Suppressor macrophage treated with lipopolysaccharide for 1 hour (primary cell): Measurements from ENCODE around the gene CBFA2T2.
A peak's percentile ranks its signal among the peaks of the same experiment; 100 is the strongest.

Experiments
- DNase-seq, 3 donors: peaks; one replicate each; pipeline ENCODE4 v3.0.0-alpha.2; 2020 to 2022

The CBFA2T2 gene

DNA sequence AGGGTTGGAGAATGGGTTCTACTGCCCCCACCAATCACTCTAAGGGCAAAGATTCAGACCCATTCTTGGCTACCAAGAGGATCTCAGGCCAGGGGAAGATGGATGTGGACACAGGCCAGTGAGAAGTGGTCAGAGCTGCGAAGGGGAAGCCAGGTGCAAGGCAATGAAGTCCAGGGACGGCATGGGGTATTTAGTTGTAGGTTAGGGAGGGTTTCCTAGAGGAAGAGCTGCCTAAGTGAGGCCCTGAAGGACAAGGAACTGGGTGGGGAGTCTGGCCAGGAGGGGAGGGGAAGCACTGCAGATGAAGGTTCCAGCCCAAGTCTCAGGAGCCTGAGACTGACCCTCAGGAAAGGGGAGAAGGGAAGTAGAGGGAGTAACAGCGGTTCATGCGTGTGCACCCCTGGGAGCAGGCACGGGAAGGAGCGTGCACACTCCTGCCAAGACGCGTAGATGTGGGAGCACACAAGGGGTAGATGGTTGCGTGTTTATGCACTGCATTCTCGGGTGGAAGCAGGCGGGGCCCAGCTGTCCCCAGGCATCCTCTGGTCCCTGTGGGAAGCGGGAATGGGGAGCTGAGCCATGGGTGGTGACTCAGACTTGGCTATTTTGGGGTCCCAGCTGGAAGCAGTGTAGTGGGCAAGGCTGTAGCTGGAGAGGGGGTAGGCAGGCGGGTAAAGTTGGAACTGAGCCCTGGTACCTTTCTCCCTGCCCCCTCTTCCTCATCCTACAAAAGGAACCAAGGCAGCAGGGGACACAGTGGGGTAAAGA is 180.2 kb downstream of the CBFA2T2 start:
- DNase-seq, result no peak

DNA sequence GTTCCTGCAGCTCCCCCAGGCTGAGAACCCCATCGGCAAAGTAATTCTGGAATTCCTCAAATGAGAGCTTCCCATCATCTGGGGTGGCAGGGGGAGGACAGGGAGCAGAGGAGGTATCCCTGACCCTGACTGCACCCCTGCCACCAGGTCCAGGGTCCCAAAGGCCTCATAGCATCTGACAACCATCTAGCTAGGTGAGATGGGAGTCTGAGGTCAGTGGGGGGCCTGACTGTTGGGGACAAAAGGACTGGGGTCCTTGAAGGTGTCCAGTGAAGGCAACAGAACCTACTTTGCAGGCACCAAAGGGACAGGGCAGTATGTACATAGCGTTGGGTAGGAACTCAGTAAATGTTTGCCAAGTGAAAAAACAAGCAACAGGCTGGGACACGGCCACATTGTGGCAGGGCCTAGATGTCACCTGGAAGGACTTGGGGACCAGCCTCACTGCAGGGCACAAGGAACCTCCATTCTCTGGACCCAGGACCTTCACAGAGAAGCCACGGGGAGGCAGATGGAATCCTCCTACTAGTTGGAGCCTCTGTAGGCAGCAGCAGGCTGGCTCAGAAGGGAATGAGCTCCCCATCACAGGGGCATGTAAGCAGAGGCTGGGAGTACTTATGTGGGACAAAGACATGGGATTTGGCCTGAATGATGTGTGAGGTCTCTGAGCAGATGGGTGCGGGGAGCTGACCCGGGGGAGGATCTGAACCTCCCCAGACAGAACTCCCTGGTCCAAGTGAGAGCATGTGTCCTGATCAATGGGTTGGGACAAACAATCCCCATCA is 181.0 kb downstream of the CBFA2T2 start:
- no peak for DNase-seq

DNA sequence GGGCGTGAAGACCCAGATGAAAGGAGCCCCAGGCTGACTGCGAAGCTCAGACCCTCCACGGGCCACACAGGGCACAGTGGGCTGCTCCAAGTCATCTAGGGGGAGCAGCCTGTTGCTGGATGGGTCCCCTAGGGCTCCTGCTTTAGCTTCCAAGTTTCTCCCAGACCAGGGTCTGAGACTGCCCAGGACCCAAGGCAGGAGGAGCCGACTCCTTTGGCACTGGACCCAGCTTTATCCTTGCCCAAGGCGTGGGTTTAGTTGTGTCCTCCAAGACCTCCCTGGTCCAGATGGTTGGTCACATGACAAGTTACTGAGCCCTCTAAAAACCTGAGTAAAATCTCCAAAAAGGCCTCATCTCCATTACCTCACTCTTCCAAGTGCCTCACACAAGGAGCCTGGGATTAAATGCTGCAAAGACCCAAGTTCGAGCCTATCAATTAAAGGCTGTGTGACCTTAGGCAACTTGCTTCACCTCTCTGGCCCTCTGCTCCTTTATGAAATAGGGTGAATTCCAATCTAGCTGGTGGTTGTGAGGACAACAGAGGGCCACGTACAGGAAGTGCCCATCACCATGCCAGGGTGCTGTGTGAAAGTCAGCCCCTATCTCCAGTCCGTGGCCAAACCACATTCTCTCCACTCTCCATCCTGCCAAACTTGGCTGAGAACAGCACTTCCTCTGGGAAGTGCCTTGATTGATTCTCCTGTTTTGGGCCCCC is 181.8 kb downstream of the CBFA2T2 start:
- DNase-seq, result no peak

DNA sequence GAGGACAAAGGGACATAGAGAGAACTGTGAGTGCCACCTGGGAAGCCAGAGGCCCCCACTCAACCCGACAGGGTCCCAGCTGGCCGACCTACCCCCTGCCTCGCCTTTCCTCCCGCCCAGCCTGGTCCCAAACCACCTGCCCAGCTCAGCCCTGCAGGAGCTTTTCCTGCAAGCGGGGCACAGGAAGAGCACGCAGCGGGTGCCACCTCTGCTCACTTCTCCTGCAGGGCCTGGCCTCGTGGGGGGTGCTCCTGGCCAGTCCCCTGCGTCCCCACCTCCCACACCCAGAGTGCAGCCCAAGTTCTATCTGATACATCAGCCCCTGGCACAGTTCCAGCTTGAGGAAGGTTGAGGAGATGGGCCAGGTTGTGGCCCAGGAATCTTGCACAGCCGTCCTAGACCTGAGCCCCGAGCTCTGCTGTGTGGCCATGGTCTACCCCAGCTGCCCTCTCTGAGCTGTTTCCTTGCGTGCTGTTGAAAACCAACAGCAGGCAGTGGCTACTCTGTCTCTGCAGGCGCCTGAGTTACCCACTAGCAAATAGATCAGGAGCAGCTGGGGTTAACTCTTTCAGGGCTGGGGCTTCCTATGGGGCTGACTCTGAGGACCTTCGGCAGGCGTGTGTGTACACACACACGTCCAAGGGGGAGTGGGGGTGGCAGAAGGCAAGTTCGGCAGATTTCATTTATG is 182.7 kb downstream of the CBFA2T2 start:
- no peak for DNase-seq

DNA sequence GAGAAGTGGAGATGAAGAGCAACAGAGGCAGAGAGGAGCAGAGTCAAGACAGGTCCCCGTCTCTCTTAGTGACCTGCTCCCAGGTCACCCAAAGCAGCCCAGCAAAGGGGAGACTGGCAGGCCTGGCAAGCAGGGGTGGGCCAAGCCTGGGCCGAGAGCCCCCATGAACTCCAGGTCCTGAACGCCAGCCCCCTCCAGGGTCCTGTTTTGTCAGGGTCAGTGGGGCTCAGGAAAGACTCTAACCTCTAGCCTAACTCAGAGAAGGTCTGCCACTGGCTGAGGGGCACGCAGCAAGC is 183.2 kb downstream of the CBFA2T2 start:
- DNase-seq, result no peak

DNA sequence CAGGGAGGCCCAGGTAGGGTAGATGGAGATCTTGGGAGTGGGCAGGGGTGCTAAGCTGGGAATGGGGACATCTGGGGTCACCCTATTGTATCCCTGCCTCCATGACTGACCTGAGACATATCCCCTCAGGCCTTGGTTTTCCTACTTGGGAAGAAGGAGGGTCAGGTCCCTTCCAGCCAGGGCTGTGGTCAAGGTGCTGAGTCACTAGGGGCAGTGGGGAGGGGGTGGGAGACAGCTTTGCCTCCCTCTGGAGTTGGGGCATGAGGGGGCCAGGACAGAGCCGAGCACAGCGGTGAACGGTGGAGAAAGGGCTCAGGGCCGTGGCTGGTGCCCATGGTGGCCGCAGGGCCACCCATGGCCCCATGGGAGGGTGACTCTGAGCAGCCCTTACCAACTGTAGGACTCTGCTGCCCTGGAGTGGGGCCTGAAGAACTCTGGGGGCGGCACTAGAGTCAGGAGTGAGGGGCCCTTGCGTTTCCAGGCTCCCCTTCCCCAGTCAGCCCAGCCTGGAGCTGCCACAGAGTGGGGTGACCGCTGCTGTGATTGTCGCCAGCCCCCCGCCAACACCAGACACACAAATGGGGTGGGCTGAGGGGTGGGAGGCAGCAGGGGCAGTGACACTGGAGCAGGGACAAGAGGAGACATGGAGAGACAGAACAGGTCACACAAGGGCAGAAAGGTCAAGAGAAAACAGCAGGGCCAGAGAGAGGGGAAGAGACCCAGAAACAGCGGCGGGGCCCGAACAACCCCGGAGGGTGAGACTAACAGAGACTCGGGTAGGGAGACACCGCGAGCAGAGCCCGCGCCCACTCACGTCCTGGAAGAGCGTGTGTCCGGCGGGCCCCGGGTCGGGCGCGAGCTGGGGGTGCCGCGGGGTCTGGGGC is 183.8 kb downstream of the CBFA2T2 start:
- peak in 1 of 3 donors; percentile 52 for DNase-seq

DNA sequence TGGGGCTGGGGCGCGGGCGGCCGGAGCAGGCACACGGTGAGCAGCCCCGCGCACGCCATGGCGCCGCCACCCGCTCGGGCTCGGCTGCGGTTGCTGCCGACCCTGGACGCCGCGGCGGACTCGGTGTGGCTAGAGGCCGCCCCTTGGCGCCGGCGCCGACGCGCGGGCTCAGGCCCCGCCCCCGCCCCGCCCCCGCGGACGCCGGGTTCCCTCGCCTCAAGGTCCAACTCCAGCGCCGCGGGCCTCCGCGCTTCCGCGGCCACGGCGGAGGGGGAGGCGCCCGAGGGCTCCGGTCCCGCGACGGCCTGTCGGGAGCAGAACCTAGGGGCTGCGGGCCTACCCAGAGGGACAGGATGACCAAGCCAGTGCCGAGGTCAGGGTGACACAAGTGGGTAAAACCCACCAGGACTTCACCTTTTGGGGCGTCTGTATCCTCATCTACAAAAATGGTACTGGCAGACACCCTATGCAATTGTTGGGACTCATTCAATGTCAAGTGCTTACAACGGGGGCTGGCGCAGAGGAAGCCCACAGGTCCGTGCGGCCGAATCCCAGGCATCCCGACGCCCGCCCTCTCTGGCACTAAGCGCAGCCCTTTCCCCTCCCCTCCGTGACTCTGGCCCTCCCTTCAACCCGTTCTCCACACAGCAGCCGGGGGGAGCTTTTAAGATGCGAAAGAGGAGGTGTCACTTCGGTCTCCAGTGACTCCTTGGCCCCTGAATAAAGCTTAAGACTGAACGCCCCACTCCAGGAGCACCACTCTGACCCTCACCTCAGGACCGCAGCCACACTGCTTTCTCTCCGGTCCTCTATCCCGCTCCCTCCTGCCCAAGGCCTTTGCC is 184.6 kb downstream of the CBFA2T2 start, which contains the start of gene NECAB3:
Gene NECAB3 (minus strand): TSS at position 135 of the 842 bp plus-strand sequence. CDS start 76 bp downstream, at position 59.
- DNase-seq, result peak; percentile 67 to 94 (median 86)

DNA sequence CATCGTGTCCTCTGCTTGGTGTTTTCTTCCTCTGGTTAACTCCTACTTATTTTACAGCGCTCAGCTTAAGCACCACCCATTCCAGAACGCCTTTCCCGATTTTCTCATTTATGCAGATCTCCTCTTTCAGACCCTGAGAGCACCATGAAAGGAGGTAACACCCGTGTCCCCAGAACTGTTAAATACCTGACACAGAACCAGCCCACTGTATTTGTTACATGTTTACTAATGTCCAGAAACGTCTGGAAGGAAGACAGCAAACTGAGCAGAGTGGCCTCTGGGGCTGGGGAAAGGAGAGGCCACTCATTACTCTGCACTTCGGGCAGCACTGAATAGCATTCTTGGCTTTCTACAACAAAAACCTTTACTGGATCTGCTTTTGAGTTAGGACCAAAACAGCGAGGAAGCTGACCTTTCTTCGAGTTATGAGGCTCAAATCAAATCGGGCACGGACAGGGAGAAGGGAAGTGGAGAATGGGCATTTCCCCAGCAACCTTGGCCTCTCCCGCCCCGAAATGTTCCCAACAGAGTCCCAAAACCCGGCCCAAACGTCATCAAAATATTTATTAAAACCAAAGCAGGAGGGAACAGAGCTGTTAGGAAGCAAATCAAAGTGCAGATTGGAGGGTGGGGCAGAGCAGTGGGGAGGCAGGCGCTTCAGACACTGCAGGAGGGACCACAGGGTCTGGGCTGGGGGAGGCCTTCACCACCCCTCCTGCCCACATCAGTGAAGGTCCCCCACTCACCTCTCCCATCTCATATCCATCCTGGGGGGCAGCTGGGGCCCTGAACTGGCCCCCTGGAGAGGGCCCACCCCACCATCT is 185.5 kb downstream of the CBFA2T2 start:
- DNase-seq, result no peak

DNA sequence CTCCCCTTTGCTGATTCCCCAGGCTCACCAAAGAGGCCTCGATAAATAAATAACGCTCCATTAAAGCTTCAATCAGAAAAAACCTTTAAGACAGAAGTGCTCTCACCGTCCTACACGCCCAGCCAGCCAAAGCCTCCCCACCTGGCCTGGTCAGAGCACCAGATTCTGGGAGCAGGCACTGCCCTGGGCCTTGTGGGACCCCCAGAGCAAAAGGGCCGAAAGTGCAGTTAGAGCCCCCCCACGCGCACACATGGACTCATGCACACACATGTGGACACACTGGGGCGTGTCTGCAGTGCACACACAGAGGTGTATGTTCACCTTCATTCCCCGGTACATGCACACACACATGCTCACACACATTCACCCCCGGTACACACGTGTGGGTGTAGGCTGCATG is 186.2 kb downstream of the CBFA2T2 start:
- no peak for DNase-seq

DNA sequence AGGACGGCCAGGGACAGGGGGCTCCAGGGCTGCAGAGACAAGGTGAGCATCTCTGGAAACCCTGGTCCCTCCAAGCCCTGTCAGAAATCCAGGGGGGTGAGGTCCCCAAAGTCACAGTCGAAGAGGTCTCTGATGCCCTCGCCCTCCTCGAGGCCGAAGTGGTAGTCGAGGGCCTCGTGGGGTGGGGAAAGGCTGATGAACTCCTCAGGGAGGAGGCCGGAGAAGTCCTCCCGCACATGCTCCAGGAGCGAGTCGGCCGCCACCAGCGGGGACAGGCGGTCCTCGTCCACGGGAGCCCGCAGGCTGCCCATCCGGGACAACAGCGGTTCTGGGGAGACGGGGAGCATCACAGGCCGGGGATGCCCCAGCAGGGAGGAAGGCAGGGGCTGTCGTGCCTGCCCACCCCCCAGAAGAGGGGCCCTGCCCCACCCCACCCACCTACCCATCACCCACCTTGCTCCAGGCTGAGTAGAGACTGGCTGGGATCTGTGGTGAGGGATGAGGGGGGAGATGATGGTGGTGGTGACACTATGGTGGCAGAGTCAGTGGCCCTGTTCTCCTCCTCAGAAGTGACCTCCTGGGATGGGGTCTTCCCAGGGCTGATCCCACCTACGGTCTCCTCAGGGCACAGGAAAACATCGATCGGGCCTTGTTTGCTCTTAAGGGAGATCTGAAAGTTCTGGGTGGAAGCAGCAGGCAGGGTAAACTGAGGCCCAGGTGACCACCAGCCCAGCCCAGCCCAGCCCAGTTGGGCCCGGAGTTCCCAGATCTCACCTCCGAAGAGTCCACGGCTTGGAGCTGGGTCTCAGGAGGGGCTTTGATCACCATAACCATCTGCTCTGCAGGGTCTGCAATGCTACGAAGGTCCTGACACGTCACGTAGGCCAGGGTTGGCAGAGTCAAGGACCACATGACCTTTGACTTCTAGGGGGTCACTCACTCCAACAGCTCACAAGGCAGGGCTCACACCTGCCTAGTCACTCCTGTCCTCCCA is 187.1 kb downstream of the CBFA2T2 start:
- no peak for DNase-seq

DNA sequence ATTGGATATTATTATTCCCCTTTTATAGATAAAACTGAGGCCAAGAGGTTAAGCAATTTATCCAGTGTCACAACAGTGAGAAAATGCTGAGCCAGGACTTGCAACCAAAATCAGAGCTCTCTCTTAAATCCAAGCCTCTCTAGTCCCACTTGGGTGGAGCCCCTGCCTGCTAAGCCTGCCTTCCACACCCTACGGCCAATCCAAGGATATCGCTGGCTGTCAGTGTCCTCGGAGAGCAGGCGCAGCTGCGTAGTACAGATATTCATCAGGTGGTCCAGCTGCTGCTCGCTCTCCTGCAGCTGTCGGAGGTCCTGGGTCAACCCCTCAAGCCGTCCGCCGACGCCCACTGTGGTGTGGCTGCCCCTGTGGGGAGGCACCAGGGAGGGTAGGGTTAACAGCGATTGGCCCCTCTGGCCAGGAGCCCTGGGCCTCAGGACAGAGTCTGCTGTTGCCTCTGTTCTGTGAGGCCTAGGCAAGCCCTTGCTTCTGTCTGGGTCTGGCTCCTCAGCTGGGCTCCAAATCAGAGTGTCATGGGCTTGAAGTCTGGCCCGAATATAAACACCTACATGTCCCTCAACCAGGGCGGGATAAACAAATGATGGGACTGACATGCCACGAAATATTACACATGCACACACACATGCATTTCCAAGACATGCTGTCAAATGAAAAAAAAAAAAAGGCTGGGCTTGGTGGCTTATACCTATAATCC is 188.3 kb downstream of the CBFA2T2 start:
- no peak for DNase-seq

DNA sequence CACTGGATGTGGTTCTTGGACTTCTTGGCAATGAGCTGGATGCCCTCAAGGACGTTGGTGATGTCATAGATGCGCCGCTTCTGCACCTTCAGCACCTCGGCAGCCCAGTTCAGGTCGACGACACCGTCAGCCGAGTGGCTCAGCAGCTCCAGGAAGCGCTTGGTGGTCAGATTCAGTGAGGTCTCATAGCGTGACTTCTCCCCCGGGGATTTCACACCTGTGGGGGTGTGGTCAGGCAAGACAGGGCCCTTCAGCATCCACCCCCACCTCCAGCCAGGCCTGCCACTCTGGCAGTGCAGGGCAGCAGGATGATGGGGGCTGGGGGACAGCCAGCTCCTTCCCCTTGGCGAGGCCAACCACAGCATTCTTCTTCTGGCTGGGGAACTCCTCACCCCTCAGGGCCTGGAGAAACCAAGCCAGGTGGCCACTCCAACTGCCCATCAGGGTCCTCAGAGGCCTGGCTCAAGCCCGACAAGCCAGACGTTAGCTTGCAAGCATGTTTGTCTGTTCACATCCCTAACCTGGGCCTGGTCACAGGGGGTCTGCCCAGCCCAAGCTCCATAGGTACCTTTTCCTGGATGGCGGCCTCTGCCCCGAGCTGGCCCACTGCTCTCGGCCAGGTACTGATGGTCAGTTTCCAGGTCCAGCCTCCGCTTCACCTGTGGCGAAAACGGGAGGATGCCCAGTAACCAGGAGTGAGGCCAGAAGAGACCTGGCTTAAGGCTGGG is 190.0 kb downstream of the CBFA2T2 start:
- DNase-seq, result no peak

DNA sequence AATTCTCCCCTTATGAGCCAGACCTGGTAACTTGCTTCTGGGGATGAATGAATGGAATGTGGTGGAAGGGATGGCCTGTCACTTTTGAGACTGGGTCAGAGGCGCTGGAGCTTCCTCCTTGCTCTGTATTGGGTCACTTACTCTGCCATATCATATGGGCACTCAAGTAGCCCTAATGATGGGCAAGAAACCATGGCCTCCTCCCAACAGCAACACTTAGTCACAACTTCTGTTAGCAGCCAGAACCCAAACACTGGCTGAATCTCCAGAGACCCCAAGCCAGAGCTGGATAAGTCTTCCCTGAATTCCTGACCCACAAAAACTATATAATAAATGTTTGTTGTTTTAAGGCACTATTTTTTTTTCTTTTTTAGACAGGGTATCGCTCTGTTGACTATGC is 190.8 kb downstream of the CBFA2T2 start:
- no peak for DNase-seq

DNA sequence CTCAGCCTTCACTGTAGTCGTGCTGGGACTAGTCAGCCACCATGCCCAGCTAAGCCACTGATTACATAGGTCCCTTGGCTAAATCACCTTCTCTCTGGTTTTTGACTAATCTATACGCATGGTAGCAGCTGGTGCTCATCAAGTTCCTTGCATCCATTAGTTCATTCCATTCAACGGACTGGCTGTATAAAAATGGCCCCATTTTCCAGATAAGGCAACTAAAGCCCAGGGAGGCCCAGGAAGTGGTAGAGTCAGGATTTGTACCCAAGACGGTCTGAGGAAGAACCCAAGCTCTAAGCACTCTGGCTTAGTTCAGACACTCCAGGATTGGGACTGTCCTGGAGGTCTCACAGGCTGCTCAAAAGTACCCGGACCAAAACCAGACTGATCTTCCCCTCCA is 191.4 kb downstream of the CBFA2T2 start:
- DNase-seq, result no peak

DNA sequence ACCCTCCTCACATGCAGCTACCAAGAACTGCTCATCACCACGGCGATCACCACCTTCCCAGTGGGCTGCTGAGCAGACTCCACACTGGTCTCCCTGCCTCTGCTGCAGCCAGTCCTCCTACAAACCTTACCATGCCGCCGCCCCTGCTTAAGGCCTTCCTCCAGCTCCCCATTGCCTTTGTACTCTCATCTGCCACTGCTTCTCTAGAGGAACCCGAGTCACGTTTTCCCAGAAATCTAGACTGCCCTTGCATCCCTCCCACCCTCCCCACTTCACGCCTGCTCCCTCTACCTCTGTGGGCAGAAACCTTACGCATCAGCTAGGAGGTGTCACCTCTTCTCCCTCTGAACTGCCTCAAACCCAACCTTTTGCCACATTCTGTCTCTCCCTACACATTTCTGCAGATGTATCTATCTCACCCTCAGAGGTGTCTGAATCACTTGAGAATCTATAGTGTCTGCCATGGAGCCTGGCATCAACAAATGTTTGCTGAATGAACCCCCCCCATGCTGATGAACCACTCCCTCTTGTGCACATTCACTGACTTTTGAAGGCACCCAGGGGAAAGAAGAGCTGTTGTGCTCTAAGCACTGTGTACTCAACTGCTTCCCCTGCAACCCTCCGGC is 191.9 kb downstream of the CBFA2T2 start:
- no peak for DNase-seq

DNA sequence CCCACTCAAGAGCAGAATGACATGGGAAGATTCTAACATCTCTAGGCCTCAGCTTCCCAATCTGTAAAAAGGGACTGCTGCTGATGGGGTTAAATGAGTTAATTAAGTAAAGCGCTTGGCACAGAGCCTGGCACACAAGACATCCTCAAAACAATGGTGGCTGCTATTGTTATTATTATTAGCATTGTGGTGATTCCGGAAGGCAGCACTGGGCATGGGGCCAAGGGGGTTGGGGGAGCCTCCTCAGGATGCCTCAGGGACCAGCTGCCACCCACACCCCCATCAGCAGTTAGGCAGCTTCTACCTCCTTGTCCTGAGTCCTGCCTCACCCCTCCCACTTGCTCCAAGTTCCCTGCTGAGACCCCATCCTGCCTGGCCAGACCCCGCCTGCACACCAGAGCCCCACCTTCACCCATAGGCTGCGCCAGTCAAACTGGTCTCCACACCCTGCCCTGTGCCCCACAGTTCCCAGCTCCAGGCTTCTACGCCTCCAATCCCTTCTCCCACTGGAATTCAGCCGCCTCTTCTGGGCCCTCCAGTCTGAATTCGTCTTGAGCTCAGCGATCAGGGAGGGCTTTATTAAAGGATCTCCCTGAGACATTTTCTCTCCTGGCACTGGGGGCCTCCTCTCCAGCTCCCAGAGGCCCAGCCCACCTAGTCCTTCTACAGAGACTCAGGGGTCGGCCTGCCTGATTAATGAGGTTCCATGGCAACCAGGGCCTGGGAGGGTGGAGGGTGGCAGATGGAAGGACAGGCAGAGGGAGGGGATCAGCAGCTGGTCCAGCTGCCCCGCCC is 194.8 kb downstream of the CBFA2T2 start:
- no peak for DNase-seq
